22Rv1 (cell line): ENCODE results near the gene SUN2.

Experiments
- H3K27ac ChIP-seq: fragments of 450-650 bp; 2 replicates; pipeline ENCODE4 v1.5.1; 2017
- CTCF ChIP-seq: fragments of 450-650 bp; IDR thresholded peaks from 2 replicates; pipeline ENCODE4 v1.5.1; 2017; ENCODE audit warnings: mild to moderate bottlenecking
- ZFX ChIP-seq: fragments of 450-650 bp; IDR thresholded peaks from 2 replicates; pipeline ENCODE4 v1.6.1; 2017; ENCODE audit warnings: antibody characterized with exemption, borderline replicate concordance

The SUN2 gene

DNA sequence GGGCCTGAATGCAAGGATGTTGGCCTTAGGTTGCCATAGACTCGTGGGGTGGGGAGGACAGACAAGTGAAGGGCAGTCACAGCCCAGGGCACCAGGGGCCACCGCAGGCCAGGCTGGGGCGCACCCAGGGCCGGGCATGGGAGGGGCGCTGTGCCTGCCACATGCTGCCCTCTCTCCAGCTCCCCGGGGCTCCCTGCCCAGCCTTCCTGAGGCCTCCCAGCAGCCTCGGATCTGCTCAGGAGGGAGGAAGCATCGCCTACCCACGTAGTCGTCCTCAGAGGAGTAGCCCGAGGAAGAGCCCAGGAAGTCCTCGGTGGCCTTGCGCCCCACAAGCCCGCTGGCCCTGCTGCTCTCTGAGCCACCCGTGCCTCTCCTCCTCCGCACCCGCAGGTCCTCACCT, 5.2 kb downstream of the SUN2 start:
- TF ChIP-seq CTCF (no peak), ZFX (no peak)

DNA sequence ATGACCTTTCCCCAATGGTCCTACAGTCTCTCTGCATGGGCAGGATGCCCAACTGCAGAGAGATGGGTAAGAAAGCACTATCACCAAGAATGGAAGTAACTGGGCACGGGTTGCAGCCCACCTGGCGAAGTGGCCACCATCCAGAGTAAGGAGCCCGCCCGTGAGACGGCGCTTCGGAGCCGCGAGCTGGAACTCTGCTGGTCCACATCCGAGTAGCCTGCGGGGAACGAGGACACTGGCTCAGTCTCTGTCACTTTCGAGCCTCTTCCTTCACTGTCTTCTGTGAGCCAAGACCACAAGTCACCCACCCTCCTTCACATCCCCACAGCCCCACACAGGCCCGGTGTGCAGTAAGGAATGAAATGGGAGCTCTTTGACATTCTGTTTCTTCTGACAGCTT, 5.7 kb downstream of the SUN2 start:
- TF ChIP-seq ZFX (no peak), CTCF (no peak)
- H3K27ac ChIP-seq, result no peak overlapping the region

More for the DNA sequence above, 5.2 kb downstream of the SUN2 start:
- H3K27ac ChIP-seq, result no peak overlapping the region

DNA sequence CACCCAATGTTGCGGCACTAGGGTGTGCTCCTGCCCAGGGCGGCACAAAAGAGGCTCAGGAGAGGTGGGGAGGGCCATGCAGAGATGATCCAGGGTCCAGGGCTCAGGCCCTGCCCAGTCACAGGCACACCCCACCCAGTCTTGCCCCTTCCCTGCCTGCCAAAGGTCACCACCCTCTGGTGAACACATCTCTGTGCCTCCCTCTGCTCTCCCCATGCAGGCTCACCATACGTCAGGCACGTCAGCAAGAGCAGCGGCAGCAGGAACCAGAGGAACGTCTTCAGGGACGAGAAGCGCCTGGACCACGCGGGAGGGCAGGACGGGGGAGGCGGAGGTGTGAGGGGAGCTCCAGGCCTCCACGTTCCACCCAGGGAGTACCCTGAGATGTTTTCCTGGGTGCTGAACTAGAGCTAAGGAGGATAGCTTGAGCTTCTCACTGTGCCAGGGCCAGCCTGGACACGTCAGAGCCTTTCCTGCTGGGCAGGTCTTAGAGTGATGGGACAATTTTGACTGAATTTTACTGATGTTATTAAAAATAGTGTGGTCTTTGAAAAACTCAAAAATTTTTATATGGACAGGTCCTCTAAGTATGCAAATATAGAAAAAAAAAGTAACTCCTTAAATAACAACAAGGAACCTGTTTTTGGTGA, 7.2 kb downstream of the SUN2 start:
- H3K27ac ChIP-seq, result no peak overlapping the region

GRCh38 chr22:38745676-38746460, 9.9 kb downstream of the SUN2 start:
- no peak overlapping the region for H3K27ac ChIP-seq
- TF ChIP-seq CTCF (no peak), ZFX (no peak)

More for the DNA sequence above, 7.2 kb downstream of the SUN2 start:
- TF ChIP-seq CTCF (no peak), ZFX (no peak)

- TF ChIP-seq CTCF (no peak), ZFX (no peak)
- no peak overlapping the region for H3K27ac ChIP-seq
Observed at GRCh38 chr22:38744981-38745380, 10.8 kb downstream of the SUN2 start.

- no peak for TF ChIP-seq CTCF
- TF ChIP-seq ZFX, result no peak
- no peak overlapping the region for H3K27ac ChIP-seq
Observed at GRCh38 chr22:38742176-38742942, 13.4 kb downstream of the SUN2 start.

DNA sequence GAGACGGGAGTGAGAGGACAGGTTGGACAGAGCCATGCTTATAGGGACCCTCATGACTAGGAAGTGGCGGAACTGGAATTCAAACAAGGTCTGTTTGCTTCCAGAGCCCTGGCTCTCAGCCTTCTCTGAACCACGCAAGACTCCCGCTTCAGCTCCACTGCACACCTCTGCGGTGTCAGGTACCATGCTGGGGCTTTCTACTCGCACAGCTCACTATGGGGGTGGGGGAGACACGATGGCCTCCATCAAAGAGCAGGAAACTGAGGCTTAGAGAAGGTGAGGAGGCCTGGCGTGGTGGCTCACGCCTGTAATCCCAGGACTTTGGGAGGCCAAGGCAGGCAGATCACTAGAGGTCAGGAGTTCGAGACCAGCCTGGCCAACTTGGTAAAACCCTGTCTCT, 14.2 kb downstream of the SUN2 start:
- TF ChIP-seq CTCF (no peak), ZFX (no peak)

More for the DNA sequence above, 14.2 kb downstream of the SUN2 start:
- H3K27ac ChIP-seq, result no peak overlapping the region
